ENCODE results near the gene CDK2AP2. TPM values are rescaled to one million over a fixed set of nuclear protein-coding genes. Genes with fewer than 3 reads are reported as not detected.
A peak's percentile ranks its signal among the peaks of the same experiment; 100 is the strongest.

CDK2AP2 gene
- total and polyA plus RNA-seq, 2 of the 8 experiments (the other 6 are each of a cell fraction or from before 2014, with no cell fraction given) = 49.6 to 65.1 TPM

DNA sequence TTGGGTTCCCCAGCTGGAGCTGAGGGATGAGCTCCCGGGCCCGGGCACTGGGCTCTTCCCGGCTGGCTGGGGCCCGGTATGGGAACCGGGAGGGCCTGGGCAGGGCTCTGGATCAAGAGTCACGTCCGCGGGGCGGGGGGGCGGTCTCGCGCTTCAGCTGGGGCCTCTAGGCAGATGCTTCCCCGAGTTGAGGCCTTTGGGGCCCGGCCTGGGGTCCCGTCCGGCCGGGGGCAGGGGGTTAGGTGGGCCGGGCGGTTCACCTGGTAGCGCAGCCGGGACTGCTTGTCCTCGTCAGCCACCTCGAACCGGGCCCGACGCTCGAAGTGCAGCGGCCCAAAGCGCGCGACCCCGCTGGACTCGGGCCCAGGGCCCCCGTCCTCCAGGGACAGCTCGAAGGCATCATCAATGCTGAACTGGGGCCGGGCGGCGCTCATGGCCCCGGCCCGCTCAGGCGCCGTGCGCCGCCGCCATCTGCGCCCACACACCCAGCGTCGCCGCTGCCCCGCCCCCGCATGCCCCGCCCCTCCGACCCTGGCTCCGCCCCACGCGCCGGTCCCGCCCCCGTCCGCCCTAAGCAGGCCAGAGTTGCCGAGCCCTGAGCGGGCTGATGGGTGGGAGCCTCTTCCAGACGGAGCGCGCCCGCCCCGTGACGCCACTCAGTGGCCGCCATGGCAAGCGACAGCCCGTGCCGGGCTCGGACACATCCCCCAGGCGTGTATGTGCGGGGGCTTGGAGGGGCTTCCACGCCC lies 39.0 kb downstream of the CDK2AP2 start, which contains the start of gene TMEM134 (continued):
- TF ChIP-seq CHD7 (IDR thresholded peaks at IDR 0.05; ENCODE audit: insufficient replicate concordance, low read length) = no peak
- TF ChIP-seq NRF1 (IDR thresholded peaks at IDR 0.05; ENCODE audit: low read depth, low read length) = no peak
- peak; percentile 72 for TF ChIP-seq PHF8 (conservative IDR thresholded peaks at IDR 0.05; ENCODE audit: low read depth, low read length)
- peak; percentile 80; the same call in 1 of the 2 replicates for TF ChIP-seq SP4 (IDR thresholded peaks at IDR 0.05; ENCODE audit: low read length)
- no peak for TF ChIP-seq EZH2 (IDR thresholded peaks at IDR 0.05; ENCODE audit: low read depth, low read length, severe bottlenecking)
- TF ChIP-seq SIRT6 (IDR thresholded peaks at IDR 0.05; ENCODE audit: low read length) = no peak
- peak; percentile 72 for TF ChIP-seq TAF7 (optimal IDR thresholded peaks at IDR 0.05; ENCODE audit: borderline replicate concordance, low read depth, low read length)
- peak; percentile 77 for TF ChIP-seq TAF1 (IDR thresholded peaks at IDR 0.05; ENCODE audit: low read depth, low read length)
- TF ChIP-seq HDAC2 (IDR thresholded peaks at IDR 0.05; ENCODE audit: borderline replicate concordance in 1 of 2, low read depth in 2 of 2, low read length in 2 of 2) = 0 out of 4 replicates have a peak, but pooled peaks of 1 of the 2 experiments have one; percentile 13
- TF ChIP-seq GTF2F1 (IDR thresholded peaks at IDR 0.05; ENCODE audit: borderline replicate concordance, low read depth, low read length) = no peak
